HEK293 (cell line): ENCODE results near the gene KRT36.

Source experiments
- CTCF ChIA-PET: fragments of 350-600 bp; formaldehyde crosslinking; extraction: SDS; loops from one replicate; lab custom pipeline; 2021; ENCODE audit warnings: antibody characterized with exemption; lab: Yijun Ruan, JAX
- POLR2A ChIA-PET: fragments of 300-600 bp; formaldehyde crosslinking; extraction: SDS; loops from one replicate; lab custom pipeline; 2020; ENCODE audit warnings: antibody characterized with exemption, inconsistent platforms; lab: Yijun Ruan, JAX
- H3K27ac ChIP-seq: fragments of 200-500 bp; sonication (Bioruptor generic); 2 replicates; pipeline ENCODE4 v1.5.1; 2014; ENCODE audit warnings: low read depth, low read length, control low read depth, inconsistent platforms; ENCODE audit errors: extremely low read depth
- H3K36me3 ChIP-seq, 2 experiments: fragments of 200-500 bp in 1 of 2; sonication (Bioruptor generic) in 1 of 2; 1 replicate in 1 of 2; 2 replicates in 1 of 2; pipeline ENCODE4 v1.5.1; 2014 to 2017; ENCODE audit warnings: inconsistent platforms in 2 of 2, low read length in 2 of 2; ENCODE audit not compliant: control insufficient read depth in 2 of 2, insufficient read depth in 1 of 2
- H3K4me1 ChIP-seq: fragments of 200-500 bp; sonication (Bioruptor generic); 2 replicates; pipeline ENCODE4 v1.5.1; 2014; ENCODE audit warnings: mild to moderate bottlenecking, low read length, inconsistent platforms; ENCODE audit not compliant: control insufficient read depth, insufficient read depth
- H3K4me3 ChIP-seq: 2 replicates; pipeline ENCODE4 v1.5.1; 2011; ENCODE audit warnings: low read depth, mild to moderate bottlenecking, control low read depth, low read length, moderate library complexity
- H3K9me3 ChIP-seq: fragments of 200-500 bp; sonication (Bioruptor generic); 2 replicates; pipeline ENCODE4 v1.5.1; 2014; ENCODE audit warnings: low read depth, low read length, inconsistent platforms; ENCODE audit not compliant: control insufficient read depth, insufficient read depth
- BCL11A ChIP-seq: fragments of 450-650 bp; formaldehyde crosslinking; IDR thresholded peaks from 2 replicates; pipeline ENCODE4 v1.5.1; 2016; ENCODE audit warnings: low read depth, missing biosample characterization, missing genetic modification characterization
- EGR2 ChIP-seq: fragments of 450-650 bp; formaldehyde crosslinking; IDR thresholded peaks from 2 replicates; pipeline ENCODE4 v1.5.1; 2016; ENCODE audit warnings: low read depth, missing biosample characterization, missing genetic modification characterization
- FEZF1 ChIP-seq: fragments of 450-650 bp; formaldehyde crosslinking; IDR thresholded peaks from 2 replicates; pipeline ENCODE4 v1.5.1; 2016; ENCODE audit warnings: missing biosample characterization, missing genetic modification characterization
- INSM2 ChIP-seq: fragments of 450-650 bp; formaldehyde crosslinking; IDR thresholded peaks from 2 replicates; pipeline ENCODE4 v1.5.1; 2016; ENCODE audit warnings: missing biosample characterization, missing genetic modification characterization
- REPIN1 ChIP-seq: fragments of 450-650 bp; formaldehyde crosslinking; IDR thresholded peaks from 2 replicates; pipeline ENCODE4 v1.5.1; 2017; ENCODE audit warnings: missing biosample characterization, missing genetic modification characterization, low read depth
- SALL2 ChIP-seq: fragments of 450-650 bp; formaldehyde crosslinking; IDR thresholded peaks from 2 replicates; pipeline ENCODE4 v1.5.0; 2017; ENCODE audit warnings: missing biosample characterization, mild to moderate bottlenecking, missing genetic modification characterization, borderline replicate concordance
- SCRT1 ChIP-seq: fragments of 450-650 bp; formaldehyde crosslinking; IDR thresholded peaks from 2 replicates; pipeline ENCODE4 v1.5.1; 2016; ENCODE audit warnings: missing biosample characterization, missing genetic modification characterization, borderline replicate concordance
- TRIM28 ChIP-seq: IDR thresholded peaks from 2 replicates; pipeline ENCODE4 v1.6.1; 2011; ENCODE audit warnings: low read length, control low read depth, borderline replicate concordance
- TSHZ1 ChIP-seq: fragments of 450-650 bp; formaldehyde crosslinking; IDR thresholded peaks from 2 replicates; pipeline ENCODE4 v1.5.1; 2016; ENCODE audit warnings: missing biosample characterization, missing genetic modification characterization, borderline replicate concordance
- ZBTB21 ChIP-seq: fragments of 450-650 bp; formaldehyde crosslinking; IDR thresholded peaks from 2 replicates; pipeline ENCODE4 v1.5.1; 2017; ENCODE audit warnings: missing biosample characterization, missing genetic modification characterization
- ZBTB49 ChIP-seq: fragments of 450-650 bp; formaldehyde crosslinking; IDR thresholded peaks from 2 replicates; pipeline ENCODE4 v1.5.1; 2016; ENCODE audit warnings: missing biosample characterization, missing genetic modification characterization, low read depth
- ZIC2 ChIP-seq: fragments of 450-650 bp; formaldehyde crosslinking; IDR thresholded peaks from 2 replicates; pipeline ENCODE4 v1.5.1; 2016; ENCODE audit warnings: missing biosample characterization, missing genetic modification characterization
- ZNF16 ChIP-seq: fragments of 450-650 bp; formaldehyde crosslinking; IDR thresholded peaks from 2 replicates; pipeline ENCODE4 v1.5.1; 2016; ENCODE audit warnings: low read depth, missing biosample characterization, missing genetic modification characterization
- ZNF391 ChIP-seq: fragments of 450-650 bp; formaldehyde crosslinking; IDR thresholded peaks from 2 replicates; pipeline ENCODE4 v1.5.1; 2016; ENCODE audit warnings: low read depth, missing biosample characterization, missing genetic modification characterization, borderline replicate concordance
- ZNF426 ChIP-seq: fragments of 450-650 bp; formaldehyde crosslinking; IDR thresholded peaks from 2 replicates; pipeline ENCODE4 v1.5.1; 2017; ENCODE audit warnings: missing biosample characterization, missing genetic modification characterization, mild to moderate bottlenecking, inconsistent platforms, moderate library complexity
- ZNF654 ChIP-seq: fragments of 450-650 bp; formaldehyde crosslinking; IDR thresholded peaks from 2 replicates; pipeline ENCODE4 v1.5.1; 2016; ENCODE audit warnings: low read depth, missing biosample characterization, missing genetic modification characterization
- ZNF677 ChIP-seq: fragments of 450-650 bp; IDR thresholded peaks from 2 replicates; pipeline ENCODE4 v1.5.0; 2018; ENCODE audit warnings: missing biosample characterization, mild to moderate bottlenecking, missing genetic modification characterization, moderate library complexity
- ZNF777 ChIP-seq: fragments of 450-650 bp; formaldehyde crosslinking; IDR thresholded peaks from 2 replicates; pipeline ENCODE4 v1.5.1; 2017; ENCODE audit warnings: missing biosample characterization, missing genetic modification characterization, borderline replicate concordance

The KRT36 gene

GRCh38 chr17:41483991-41484826 lies 5.5 kb downstream of the KRT36 start:
- CTCF ChIA-PET: interaction anchor here (0.5 to 6.1 kb wide), 6 partner anchors 22 to 179 kb away, joined by 3 to 39 read pairs (median 4); no protein-coding TSS in a partner anchor
- Histone ChIP-seq H3K4me3 (no peak overlapping the region), H3K27ac (no peak overlapping the region), H3K36me3 (no peaks in the 10 kb centered on the region), H3K4me1 (no peaks in the 10 kb centered on the region), H3K9me3 (no peaks in the 10 kb centered on the region)
- TF ChIP-seq ZNF677 (tag by site-specific recombination) (no peak), SALL2 (tag by site-specific recombination) (no peak), SCRT1 (tag by site-specific recombination) (no peak), TRIM28 (no peak), ZNF426 (no peak), ZBTB21 (tag by site-specific recombination) (no peak), ZNF654 (tag by site-specific recombination) (no peak), ZIC2 (tag by site-specific recombination) (no peak), ZBTB49 (tag by site-specific recombination) (no peak), ZNF777 (tag by site-specific recombination) (no peak), ZNF391 (tag by site-specific recombination) (no peak), INSM2 (tag by site-specific recombination) (no peak), TSHZ1 (tag by site-specific recombination) (no peak), EGR2 (tag by site-specific recombination) (no peak), FEZF1 (no peak), ZNF16 (tag by site-specific recombination) (no peak), BCL11A (tag by site-specific recombination) (no peak), REPIN1 (no peak)
- POLR2A ChIA-PET: no interaction called here
